Epidermal melanocyte (primary cell): ENCODE measurements around the gene ETF1.
"Not testable (repeated sequence)": the region's sequence is repeated elsewhere in the genome, so short reads cannot be mapped to it uniquely, and the experiment has no call there.

Experiments
- DNase-seq: peaks from one replicate; pipeline ENCODE4 v3.0.0; 2011; ENCODE audit warnings: low spot score; ENCODE audit not compliant: insufficient read length

ETF1 gene

DNA sequence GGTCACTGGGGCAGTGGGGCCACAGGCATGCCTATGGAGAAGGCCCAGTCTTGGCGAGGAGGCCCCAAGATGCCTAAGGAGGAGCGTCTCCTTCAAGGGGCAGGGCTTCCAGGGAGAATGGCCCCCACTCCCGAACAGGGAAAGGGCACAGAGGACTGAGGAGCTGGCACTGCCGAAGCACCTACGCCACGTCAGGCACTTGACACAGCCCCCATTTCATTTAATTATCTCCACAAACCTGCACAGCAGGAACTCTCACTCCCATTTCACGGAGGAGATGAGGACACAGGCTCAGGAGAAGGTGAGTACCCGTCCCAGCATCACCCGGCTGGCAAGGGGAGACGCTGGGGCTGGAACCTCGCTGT lies 51.8 kb downstream of the ETF1 start:
- DNase-seq: no peak

DNA sequence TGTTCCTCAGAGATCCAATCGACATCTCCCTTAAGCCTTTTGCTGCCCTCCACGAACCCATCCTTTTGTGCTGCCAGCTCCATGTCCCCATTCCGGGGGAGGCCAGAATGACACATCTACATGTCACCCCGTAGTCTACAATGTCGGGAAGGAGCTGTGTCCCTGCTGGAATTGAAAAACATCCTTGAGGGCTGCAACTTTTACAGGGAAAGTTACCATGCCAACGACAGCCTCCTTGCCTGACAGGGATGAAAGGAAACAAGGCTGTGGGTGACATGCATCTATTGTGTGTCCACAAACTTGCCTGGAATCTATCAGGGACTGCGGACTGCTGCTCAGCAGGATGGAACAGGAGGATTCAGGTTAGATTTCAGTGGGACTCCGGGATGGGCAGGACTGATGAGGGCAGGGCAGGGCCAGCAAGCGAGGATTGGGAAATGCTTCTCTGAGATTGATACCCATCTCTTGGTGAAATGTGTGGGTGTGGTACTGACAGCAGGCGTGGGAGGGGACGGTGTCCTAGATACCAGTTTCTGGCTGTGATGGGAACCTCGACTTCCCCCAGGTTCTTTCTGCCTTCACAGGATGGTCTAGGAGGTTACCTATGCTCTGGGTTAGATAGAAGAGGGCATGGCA lies 52.3 kb downstream of the ETF1 start:
- no peak for DNase-seq

DNA sequence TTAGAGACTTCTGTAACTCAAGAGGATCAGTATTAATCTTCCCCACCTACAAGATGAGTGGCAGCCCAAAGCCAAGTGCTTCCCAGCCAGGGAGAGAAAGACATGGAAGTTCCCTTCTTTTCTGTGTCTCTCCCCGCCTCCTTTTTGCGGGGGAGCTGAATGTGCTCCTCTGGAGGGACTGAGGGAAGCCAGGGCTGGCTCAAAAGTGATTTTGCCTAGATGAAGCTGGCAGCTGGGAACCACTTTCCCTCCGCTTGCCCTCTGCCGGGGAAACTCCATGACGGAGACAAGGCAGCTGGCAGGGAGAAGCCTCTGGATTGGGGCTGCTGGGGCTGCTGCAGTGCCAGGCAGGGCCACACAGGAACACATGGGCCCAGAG lies 53.4 kb downstream of the ETF1 start:
- no peak for DNase-seq

DNA sequence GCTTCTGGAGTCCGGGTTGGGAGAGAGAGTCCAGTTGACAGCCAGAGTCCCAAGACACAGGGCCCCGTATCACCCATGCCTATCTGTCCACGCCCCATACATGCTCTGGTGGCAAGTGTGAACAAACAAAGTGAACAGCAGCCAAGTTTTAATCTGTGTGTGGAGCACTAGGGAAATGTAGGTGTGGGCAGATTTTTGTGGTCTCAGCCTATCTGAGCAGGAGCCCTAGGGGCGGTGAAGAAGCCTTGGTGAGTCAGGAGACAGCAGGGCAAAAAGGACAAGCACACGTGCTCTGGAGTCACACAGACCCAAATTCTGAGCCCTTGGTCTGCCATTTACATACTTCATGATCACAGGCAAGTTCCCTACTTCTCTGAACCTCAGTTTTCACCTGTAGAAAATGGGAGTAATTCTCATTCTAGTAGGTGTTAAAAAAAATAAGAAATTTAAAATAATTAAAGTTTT lies 54.5 kb downstream of the ETF1 start:
- DNase-seq: no peak

DNA sequence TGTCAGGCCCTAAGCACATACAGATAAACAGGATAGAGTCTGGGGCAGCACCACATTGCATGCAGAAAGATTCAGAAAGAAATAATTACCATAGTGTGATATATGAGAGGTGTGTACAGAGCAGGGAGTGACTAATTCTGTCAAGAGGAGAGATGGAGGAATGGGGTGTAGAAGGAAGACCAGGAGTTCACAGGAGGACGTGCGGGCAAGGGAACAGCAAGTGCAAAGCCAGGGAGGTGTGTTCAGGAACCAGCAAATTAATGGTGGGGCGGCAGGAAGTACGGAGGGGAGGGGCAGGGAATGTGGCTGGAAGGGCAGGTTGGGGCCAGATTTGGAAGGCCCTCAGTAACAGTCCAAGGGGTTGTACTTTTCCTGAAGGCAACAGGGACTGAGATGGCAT lies 60.4 kb downstream of the ETF1 start:
- DNase-seq: no peak

DNA sequence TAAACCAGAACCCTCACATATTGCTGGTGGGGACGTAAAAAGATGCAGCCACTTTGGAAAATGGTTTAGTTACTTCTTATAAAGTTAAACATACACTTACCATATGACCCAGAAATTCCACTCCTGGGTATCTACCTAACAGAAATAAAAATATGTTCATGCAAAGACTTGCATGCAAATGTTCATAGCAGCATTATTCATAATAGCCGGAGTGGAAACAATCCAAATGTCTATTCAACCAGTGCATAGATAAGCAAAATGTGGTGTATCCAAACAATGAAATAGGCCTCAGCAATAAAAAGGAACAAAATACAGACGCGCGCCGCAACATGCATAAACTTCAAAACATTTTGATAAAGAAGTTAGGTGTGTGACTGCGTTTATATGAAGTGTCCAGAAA lies 66.1 kb downstream of the ETF1 start:
- DNase-seq: no peak

DNA sequence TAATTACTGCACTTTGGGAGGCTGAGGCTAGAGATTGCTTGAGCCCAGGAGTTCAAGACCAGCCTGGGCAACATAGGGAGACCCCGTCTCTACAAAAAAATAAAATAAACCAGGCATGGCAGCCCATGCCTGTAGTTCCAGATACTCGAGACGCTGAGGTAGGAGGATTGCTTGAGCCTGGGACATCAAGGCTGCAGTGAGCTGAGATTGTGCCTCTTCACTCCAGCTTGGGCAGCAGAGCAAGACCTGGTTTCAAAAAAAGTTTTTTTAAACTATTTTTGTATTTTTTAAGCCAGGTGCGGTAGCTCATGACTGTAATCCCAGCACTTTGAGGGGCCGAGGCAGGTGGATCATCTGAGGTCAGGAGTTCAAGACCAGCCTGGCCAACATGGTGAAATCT lies 69.9 kb downstream of the ETF1 start:
- DNase-seq: not testable (repeated sequence)

DNA sequence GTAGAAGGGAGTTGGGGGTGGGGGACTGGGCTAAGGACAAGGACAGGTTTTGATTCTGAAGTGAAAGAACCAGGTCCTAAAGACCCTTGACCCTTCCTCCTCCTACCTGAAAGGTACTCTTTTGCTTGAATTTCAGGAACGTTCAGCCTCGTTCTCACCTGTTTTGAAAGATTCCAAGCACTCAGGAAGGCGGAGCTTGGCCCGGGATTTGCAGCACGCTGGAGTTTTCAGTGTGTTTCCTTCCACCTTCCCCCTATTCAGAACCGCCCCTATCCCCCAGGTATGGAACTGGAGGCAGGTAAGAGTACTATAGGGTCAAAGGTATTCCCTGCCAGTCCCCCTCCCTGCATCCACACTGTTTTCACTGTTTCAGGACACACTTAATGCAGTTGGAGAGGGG lies 70.7 kb downstream of the ETF1 start:
- no peak for DNase-seq

DNA sequence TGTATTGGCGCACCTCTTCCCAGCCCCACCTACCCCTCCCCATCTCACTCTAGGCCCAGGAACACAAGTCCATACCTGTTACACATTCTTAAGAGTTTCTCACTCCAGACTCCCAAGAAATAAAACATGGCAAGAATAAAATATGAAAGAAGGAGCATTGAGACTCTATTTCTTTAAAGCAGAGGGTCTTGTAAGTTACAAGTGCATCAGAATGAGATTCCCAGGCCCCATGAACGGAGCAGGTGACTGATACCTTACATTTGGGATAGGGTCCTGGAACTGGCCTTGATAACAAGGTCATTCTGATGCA lies 72.0 kb downstream of the ETF1 start:
- no peak for DNase-seq

DNA sequence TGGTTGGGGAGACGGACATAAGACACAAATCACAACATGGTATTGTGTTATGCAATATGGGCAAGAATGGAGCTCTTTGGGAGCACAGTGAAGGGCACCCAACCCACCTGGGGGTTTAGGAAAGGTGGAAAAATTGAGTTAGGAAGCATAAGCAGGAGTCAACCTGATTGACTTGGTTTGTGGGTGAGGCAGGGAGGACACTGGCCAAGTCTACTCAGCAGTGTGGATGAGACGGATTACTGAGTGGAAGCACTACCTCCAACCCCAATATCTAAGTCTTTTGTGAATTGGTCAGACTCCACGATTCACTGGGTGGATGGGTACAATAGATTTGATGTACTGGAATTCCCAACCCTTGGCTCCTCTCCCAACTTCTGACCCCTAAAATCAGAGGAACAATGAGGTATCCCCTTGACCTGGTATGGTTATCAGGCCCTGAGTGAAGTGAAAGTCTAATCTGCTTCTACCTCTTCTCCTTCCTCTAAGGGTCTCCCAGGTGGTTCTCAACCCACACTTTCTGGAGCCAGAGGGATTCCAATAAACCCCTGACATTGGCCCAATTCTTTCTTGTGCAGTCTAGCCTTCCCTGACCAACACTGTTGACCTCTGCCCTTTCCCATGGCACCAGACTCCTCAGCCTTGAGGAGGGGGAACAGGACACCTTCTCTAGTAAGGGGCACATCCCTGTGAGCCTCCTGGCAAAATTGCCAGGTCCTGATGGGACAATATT lies 72.5 kb downstream of the ETF1 start:
- DNase-seq: no peak

DNA sequence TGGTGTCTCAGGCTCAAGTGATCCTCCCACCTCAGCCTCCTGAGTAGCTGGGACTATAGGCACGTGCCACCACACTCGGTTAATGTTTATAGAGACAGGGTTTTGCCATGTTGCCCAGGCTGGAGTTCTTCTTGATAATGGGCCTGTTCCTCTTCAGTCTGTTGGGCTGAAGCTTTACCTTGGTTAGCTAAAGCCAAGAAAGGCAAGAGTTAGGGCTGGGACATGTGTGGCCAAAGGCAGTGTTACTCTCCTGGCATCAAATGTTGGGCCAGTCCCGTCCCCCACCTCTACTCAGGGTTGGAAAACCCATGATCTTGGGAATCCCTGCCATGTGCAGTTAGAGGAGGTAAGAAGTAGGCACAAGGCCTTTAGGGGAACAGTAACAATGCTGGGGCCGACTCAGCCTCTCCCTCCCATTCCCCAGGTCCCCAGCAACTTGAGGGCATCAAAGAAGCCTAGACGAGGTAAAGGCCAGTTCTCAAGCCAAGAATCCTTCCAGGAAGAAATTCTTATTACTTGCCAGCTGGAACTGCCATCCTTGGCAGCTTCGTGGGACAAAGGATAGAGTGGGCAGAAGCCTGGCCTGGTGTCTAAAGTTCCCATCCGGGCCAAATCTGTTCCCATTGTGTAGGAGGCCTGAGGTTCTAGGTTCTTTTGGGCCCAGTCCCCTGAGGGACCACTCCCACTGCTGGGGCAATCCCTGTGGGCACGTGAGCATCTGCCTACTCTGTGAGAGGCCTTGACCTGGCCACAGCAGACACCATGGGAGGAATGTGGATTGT lies 73.3 kb downstream of the ETF1 start:
- no peak for DNase-seq

DNA sequence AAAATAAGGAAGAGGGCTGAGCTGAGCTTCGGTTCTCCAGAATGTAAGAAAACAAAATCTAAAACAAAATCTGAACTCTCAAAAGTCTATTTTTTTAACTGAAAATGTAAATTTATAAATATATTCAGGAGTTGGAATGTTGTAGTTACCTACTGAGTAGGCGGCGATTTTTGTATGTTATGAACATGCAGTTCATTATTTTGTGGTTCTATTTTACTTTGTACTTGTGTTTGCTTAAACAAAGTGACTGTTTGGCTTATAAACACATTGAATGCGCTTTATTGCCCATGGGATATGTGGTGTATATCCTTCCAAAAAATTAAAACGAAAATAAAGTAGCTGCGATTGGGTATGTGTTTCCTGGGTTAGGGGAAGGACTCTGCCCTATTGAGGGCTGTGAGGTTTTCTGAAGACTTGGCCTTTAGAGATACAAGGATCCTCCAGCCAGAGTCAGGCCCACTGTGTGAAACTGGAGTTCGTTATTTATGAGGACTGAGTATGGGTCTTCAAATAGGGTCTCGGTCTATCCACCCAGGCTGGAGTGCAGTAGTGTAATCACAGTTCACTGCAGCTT lies 74.0 kb downstream of the ETF1 start:
- DNase-seq: no peak

DNA sequence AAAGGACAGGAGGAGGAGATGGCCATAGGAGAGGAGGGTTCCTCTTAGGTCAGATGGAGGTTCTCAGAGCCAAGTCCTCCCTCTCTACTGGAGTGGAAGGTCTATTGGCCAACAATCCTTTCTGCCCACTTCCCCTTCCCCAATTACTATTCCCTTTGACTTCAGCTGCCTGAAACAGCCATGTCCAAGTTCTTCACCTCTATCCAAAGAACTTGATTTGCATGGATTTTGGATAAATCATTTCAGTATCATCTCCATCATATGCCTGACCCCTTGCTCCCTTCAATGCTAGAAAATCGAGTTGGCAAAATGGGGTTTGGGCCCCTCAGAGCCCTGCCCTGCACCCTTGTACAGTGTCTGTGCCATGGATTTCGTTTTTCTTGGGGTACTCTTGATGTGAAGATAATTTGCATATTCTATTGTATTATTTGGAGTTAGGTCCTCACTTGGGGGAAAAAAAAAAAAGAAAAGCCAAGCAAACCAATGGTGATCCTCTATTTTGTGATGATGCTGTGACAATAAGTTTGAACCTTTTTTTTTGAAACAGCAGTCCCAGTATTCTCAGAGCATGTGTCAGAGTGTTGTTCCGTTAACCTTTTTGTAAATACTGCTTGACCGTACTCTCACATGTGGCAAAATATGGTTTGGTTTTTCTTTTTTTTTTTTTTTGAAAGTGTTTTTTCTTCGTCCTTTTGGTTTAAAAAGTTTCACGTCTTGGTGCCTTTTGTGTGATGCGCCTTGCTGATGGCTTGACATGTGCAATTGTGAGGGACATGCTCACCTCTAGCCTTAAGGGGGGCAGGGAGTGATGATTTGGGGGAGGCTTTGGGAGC lies 74.7 kb downstream of the ETF1 start:
- DNase-seq: no peak

DNA sequence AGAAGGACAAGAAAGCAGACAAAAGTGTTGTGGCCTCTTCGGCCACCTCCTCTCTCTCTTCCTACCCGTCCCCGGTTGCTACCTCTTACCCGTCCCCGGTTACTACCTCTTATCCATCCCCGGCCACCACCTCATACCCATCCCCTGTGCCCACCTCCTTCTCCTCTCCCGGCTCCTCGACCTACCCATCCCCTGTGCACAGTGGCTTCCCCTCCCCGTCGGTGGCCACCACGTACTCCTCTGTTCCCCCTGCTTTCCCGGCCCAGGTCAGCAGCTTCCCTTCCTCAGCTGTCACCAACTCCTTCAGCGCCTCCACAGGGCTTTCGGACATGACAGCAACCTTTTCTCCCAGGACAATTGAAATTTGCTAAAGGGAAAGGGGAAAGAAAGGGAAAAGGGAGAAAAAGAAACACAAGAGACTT lies 75.3 kb downstream of the ETF1 start:
- DNase-seq: no peak

DNA sequence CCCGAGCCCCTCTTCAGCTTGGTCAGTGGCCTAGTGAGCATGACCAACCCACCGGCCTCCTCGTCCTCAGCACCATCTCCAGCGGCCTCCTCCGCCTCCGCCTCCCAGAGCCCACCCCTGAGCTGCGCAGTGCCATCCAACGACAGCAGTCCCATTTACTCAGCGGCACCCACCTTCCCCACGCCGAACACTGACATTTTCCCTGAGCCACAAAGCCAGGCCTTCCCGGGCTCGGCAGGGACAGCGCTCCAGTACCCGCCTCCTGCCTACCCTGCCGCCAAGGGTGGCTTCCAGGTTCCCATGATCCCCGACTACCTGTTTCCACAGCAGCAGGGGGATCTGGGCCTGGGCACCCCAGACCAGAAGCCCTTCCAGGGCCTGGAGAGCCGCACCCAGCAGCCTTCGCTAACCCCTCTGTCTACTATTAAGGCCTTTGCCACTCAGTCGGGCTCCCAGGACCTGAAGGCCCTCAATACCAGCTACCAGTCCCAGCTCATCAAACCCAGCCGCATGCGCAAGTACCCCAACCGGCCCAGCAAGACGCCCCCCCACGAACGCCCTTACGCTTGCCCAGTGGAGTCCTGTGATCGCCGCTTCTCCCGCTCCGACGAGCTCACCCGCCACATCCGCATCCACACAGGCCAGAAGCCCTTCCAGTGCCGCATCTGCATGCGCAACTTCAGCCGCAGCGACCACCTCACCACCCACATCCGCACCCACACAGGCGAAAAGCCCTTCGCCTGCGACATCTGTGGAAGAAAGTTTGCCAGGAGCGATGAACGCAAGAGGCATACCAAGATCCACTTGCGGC lies 75.9 kb downstream of the ETF1 start:
- no peak for DNase-seq

DNA sequence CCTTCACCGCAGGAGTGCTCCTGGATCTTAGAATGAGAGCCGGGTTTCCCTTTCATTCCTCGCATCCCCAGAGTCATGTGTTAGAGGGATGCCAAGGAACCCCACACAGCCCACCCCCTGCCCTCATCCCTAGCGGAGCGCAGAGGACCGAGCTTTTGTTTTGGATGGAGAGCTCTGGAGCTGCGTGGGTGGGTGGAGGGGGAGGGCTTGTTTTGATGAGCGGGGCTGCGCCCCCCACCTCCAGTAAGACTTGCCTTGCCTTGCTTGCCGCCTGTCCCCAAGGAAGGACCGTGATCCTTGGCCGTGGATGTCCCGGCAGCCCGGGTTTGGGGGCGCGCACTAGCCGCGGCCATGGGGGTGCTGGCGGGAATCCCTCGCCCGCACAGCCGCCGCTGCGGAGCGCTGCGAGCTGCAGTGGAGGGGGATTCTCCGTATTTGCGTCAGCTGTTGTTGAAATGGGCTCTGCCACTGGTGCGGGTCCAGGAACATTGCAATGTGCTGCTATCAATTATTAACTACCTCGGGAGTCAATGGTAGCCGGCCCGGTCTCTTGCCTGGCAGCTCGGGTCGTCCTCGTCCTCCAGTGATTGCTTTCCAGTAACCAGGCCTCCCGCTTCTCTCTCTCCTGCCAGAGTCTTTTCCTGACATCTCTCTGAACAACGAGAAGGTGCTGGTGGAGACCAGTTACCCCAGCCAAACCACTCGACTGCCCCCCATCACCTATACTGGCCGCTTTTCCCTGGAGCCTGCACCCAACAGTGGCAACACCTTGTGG lies 76.7 kb downstream of the ETF1 start:
- no peak for DNase-seq

DNA sequence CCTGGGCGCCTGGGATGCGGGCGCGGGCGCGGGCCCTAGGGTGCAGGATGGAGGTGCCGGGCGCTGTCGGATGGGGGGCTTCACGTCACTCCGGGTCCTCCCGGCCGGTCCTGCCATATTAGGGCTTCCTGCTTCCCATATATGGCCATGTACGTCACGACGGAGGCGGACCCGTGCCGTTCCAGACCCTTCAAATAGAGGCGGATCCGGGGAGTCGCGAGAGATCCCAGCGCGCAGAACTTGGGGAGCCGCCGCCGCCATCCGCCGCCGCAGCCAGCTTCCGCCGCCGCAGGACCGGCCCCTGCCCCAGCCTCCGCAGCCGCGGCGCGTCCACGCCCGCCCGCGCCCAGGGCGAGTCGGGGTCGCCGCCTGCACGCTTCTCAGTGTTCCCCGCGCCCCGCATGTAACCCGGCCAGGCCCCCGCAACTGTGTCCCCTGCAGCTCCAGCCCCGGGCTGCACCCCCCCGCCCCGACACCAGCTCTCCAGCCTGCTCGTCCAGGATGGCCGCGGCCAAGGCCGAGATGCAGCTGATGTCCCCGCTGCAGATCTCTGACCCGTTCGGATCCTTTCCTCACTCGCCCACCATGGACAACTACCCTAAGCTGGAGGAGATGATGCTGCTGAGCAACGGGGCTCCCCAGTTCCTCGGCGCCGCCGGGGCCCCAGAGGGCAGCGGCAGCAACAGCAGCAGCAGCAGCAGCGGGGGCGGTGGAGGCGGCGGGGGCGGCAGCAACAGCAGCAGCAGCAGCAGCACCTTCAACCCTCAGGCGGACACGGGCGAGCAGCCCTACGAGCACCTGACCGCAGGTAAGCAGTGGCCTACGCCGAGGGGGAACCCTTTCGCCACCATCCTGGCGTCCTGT lies 77.5 kb downstream of the ETF1 start, which contains the start of gene EGR1:
EGR1 (plus strand) TSS at position 219 of the 864 bp plus-strand sequence; CDS start at position 502, 283 bp downstream.
- DNase-seq: peak; percentile 82

DNA sequence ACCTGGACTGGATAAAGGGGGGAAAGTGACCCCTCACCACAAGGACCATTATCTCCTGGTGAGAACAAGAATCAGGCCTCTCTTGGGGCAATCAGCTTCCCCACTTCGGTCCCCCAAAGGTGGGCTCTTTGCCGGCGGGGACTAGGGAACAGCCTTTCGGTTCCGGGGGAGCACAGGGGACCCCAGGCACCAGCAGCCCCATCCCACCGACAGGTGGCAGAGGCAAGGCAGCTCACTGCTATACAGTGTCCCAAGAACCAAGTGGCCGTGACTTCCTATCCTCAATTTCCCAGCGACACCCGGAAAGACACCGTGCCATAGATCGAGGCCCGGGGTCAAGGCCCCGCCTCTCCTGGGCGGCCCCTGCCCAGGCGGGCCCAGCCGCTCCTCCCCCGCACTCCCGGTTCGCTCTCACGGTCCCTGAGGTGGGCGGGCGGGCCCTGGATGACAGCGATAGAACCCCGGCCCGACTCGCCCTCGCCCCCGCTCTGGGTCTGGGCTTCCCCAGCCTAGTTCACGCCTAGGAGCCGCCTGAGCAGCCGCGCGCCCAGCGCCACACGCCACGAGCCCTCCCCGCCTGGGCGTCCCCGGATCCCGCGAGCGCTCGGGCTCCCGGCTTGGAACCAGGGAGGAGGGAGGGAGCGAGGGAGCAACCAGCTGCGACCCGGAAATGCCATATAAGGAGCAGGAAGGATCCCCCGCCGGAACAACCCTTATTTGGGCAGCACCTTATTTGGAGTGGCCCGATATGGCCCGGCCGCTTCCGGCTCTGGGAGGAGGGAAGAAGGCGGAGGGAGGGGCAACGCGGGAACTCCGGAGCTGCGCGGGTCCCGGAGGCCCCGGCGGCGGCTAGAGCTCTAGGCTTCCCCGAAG lies 78.4 kb downstream of the ETF1 start:
- DNase-seq: peak; percentile 93
